Measurements from ENCODE around the gene MDC1.

The MDC1 gene

DNA sequence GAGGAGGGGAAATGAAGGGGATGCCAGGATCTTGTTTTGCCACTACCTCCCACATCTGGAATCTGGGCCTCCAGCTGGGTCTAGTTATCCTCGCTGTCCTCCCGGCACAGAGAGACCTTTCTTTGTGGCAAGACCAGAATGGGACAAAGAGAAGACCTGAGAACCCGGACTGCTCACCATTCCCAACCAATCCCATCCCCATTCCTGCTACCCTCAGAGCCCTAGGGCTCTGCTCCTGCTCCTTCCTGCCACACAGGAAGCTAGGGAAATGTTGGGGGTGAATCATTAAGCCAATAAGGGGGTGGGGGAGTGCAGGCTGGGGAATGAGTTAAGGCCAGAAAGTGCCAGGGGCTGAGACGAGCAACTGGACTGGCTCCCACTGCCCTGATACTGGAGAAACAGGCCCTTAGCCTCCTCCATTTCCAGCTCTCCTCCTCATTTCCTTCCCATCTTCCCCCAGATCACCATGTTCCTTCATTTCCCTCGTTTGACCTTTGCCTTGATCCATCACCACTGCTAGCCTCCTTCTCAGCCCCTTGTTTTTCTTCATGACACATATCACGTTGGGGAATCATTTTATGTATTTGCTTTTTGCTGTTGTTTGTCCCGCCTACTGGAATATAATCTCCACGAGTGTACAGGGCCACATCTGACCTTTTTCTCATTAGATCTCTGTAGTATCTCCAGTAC, 31.9 kb upstream of the MDC1 start:
- in situ Hi-C loops (cut with MboI; ENCODE audit: low sequenced_read_pairs) = loop anchor here (10.0 kb wide), 1 partner anchor 76 kb away; no protein-coding TSS in a partner anchor

DNA sequence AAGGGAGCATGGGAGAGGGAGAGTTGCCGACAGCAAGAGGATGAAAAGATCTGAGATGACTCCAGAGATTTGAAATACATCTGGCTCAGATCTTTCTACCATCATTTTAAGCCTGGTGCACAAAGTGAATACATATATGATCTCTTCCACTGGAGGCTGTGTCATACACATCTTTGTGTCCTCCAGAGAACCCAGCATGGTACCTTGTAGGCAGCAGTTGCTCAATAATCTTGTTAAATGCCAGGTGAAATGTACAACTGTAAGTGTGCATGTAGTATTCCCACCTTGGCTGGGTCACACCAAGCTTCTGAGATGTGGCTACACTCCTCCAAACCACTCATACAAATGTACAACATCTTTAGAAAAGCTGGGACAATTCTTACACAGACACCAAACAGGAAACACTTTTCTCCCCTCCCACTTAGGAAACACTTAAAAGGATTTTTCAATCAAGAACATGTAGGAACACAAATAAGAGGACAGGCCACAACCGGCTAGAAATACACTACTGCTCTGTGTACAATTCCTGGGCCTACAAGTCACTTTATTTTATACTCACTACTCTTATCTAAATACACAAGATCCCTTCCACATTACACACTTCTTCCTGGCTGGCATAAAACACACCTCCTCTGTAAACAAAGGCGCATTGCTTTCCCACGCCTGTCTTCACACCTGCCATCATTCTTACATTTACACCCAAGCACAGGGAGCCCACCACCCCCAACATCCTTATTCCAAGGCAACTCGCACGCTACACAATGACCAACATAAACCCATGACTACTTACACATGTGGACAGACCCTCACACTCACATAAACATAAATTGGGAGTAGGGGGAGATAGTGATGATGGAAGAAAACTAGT, 31.1 kb upstream of the MDC1 start:
- in situ Hi-C loops (cut with MboI; ENCODE audit: low sequenced_read_pairs) = loop anchor here (10.0 kb wide), 1 partner anchor 77 kb away; no protein-coding TSS in a partner anchor

DNA sequence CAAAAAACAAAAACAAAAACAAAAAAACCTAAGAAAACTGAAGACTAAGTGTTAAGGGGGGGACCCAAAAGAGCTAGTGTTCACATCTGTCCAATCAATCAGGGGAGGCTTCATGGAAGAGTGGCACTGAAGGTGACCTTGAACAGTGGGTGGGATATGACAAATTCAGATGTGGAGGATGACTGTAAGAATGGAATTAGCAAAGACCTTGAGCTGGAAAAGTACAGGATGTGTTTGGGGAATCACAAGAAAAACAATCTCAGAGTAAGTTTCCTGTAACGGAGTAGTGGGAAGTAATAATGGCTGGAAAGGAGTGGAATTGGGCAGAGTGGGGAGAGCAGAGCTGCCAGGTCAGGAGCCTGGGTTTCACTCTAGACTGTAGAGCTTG, 30.2 kb upstream of the MDC1 start:
- in situ Hi-C loops (cut with MboI; ENCODE audit: low sequenced_read_pairs) = loop anchor here (10.0 kb wide), 1 partner anchor 78 kb away; no protein-coding TSS in a partner anchor

DNA sequence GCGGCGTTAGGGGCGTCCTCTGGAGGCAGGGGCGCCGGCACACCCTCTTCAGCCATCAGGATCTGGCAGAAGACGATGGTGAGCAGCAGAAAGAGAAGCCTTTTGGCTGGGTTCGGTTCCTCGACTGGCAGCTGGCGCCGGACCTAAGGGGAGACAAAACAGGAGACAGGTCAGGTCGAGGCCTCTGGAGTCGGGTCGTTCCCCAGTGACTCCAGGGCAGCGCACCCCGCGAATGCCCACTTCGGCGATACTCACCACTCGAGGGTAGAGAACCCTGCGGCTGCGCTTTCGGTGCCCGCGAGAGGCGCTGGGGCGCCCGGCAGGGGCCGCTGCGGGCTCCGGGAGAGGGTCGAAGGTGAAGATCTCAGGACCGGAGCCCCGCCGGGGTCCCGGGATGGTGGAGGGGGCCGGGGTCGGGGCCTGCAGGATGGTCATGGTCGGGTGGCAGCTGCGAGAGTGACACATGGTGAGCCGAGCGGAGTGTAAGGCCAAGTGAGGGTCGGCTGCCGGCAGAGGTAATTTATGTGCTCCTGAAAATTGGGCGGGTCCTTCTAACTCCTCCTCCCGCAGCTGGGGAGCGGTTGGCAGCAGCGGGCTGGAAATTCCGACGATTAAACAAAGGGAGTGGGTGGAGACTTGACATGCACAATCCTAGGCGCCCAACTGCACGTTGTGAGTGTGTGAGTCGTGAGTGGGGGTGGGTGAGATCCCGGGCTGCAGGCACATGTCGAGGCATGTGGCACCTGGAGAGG, 27.1 kb upstream of the MDC1 start, which contains the start of gene IER3:
Gene IER3, minus strand, starts transcription at position 494 of the 752 bp plus-strand sequence. Its CDS starts 29 bp downstream, at position 465.
- in situ Hi-C loops (cut with MboI; ENCODE audit: low sequenced_read_pairs) = loop anchor here (10.0 kb wide), 1 partner anchor 81 kb away; no protein-coding TSS in a partner anchor

DNA sequence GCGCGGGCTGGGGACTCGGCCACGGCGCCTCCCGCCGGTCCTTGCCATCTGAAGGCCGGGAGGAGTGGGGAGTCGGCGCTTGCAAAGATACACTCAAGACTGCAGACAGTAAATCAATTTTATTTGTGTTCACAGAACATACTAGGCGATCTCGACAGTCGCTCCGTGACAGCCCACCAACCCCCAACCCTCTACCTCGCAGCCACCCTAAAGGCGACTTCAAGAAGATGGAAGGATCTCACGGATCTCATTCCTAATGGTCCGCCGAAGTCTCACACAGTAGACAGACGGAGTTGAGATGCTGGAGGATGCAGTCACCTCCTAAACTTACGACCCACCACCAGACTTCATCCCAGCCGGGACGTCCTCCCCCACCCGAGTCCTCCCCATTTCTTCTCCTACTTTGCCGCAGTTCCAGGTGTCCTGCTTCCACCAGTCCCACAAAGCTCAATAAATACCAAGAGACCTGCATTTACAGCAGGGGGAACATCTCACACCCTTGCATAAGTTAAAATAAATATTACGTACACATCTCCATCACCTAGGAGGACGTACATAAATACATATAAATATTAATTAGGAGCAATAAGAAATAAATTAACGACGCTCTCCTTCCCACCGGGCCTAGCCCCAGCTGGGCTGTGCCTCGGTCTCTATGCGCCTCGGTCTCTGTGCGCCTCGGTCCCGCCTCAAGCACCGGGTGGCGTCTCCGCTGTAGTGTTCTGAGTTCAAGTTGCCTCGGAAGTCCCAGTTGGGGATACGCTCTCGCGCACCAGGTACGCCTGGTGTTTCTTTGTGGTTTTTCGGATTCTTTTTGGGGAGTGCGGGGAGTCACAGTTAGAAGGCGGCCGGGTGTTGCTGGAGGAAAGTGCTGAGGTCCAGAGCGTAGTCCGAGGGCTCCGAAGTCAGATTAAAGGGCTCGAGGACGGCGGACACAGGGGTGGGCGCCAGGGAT, 26.3 kb upstream of the MDC1 start:
- in situ Hi-C loops (cut with MboI; ENCODE audit: low sequenced_read_pairs) = loop anchor here (10.0 kb wide), 1 partner anchor 81 kb away; no protein-coding TSS in a partner anchor

DNA sequence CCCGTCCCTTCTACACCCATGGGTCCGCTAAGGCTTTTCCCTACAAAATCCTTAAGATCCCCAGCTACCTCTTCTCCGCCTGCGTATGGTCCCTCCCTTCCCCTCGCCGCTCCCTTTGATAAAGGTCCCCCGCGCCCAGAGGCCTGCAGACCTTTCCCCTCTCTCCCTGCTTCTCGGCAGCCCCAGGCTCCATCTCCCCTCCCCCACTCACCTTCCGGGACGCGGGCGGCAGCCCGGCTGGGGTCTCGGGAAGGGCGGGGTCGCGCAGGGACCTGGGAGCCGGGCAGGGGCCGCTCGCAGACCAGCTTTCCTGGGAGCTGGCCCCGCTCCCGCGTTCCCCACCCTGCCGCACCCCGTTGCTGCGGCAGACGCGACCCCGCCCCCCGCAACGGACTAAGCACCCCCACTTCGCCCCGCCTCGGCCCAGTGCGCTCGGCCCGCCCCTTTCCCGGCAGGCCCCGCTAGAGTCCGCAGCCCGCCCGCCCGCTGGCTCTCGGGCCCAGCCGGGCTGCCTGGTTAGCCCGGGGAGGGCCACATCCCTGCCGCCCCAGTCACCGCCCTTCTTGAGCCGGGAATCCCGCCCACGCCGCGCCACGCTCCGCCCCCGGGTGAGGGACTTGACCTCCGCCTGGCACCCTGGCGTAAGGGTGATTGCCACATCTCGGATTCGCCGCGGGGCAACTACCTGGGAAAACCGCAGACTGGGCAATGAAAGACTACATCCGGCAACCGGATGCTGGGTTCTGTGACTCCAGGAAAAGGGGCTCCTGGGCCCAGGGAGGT, 25.4 kb upstream of the MDC1 start, which contains the start of gene FLOT1:
Gene FLOT1, minus strand, starts transcription at position 372 of the 783 bp plus-strand sequence. CDS start 498 bp downstream, outside the sequence.
- in situ Hi-C loops (cut with MboI; ENCODE audit: low sequenced_read_pairs) = loop anchor here (10.0 kb wide), 1 partner anchor 82 kb away; no protein-coding TSS in a partner anchor

DNA sequence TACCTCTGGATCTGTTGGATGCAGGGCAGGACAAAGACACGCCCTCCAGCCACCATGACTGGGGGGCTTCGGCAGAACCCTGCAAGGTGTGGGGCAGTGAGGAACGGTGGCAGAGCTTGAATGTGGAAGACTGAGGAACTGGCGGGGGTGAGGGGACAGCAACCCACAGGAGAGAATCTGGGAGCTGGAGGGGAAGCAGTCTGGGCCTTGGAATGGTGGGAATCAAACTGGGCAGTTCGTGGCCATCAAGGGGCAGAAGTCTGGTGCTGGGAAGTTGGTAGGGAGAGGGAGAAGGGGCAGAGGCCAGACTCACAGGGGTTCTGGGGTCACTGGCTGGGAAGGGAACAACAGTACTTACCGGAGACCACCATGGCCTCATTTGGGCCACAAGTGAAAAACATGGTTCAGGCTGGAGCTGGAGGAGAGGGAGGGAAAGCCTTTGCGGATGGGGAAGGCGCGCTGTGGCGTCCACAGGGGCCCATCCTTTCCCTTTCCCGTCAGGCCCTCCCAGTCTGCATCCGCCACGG, 24.8 kb upstream of the MDC1 start:
- in situ Hi-C loops (cut with MboI; ENCODE audit: low sequenced_read_pairs) = loop anchor here (10.0 kb wide), 1 partner anchor 83 kb away; no protein-coding TSS in a partner anchor

DNA sequence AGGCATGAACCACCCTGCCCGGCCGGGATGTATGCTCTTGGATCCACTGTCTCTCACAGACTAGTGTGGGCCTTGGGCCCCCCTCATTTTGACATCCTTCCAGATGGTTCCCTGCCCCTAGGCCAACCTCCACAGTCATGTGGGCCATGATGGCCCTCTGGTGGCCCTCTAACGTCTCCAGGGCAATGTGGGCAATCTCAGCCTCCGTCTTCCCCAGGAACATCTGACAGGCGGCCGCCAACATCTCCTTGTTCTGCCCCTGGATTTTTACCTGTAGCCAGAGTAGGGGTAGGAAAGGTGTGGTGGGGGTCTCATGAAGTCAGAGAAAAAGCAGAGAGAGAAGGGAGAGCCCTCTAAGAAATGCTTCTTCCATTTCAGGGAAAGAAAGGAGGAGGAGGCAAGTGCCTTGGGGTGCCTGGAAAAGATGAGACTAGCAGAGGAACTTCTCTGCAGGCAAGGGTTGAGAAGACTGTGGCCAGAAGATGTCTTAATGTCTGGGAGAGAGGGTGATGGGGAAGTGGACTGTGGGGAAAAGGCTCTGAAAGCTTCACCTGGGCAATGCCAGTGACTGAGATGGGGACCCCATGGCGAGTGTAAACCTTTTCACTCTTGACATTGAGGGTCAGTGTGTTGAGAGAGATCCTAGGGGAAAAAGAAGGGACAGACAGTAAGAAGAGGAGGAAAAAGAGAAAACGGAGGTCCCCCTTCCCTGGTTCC, 24.1 kb upstream of the MDC1 start:
- in situ Hi-C loops (cut with MboI; ENCODE audit: low sequenced_read_pairs) = loop anchor here (10.0 kb wide), 1 partner anchor 84 kb away; no protein-coding TSS in a partner anchor

DNA sequence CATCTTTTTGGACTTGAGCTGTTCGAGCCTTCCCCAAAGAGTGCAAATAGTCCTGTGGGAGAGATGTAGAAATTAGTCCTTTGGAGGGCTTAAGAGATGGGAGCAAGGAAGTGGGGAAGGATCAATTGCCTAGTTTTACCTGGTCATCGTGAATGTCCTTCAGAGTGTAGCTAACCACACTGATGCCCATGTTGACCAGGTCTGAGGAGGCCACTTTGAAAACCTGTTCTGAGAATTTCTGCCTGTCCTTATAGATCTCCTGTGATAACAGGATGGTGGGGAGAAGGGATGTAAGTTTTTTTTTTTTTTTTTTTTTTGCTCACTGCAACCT, 23.4 kb upstream of the MDC1 start:
- in situ Hi-C loops (cut with MboI; ENCODE audit: low sequenced_read_pairs) = loop anchor here (10.0 kb wide), 1 partner anchor 84 kb away; no protein-coding TSS in a partner anchor

DNA sequence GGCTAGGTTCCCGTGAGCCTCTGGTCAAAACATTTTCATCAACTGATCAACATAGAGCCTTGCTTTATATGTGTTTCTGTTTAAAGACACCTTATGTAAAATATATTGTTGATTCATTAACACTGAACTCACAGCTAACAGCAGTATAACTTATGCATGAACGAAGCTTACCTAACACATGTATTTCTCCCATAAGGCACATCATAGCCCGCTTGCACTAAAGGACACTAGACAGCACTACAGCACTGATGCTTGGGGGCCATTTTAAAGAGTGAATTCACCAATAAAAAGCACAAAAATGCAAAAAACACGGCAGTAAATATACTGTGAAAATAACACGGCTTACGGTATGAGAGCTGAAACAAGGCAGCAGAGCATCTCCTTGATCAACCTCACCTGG, 21.5 kb upstream of the MDC1 start:
- in situ Hi-C loops (cut with MboI; ENCODE audit: low sequenced_read_pairs) = loop anchor here (10.0 kb wide), 2 partner anchors 136 to 254 kb away; partner anchors contain the start of gene HLA-E

DNA sequence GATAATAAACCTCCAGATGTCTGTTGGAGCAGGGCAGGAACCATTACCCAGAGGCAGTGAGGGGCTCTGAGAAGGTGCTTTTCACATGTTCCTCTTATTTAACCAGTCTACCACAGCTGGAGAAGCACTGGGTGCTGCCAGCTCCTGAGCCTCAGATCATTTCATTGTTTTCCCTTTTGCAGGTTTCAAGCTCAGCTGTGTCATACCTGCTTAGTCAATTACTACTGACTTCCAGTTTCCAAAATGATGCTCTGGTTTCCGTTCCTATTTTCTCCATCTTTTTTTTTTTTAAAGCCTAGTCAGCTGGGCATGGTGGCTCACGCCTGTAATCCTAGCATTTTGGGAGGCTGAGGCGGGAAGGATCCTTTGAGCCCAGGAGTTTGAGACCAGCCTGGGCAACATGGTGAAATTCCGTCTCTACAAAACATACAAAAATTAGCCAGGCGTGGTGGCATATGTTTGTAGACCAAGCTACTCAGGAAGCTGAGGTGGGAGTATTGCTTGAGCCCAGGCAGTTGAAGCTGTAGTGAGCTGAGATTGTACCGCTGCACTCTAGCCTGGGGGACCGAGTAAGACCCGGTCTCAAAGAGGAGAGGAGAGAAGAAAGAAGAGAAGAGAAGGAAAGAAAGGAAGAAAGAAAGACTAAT, 18.7 kb upstream of the MDC1 start:
- in situ Hi-C loops (cut with MboI; ENCODE audit: low sequenced_read_pairs) = loop anchor here (10.0 kb wide), 2 partner anchors 139 to 251 kb away; partner anchors contain the start of gene HLA-E

DNA sequence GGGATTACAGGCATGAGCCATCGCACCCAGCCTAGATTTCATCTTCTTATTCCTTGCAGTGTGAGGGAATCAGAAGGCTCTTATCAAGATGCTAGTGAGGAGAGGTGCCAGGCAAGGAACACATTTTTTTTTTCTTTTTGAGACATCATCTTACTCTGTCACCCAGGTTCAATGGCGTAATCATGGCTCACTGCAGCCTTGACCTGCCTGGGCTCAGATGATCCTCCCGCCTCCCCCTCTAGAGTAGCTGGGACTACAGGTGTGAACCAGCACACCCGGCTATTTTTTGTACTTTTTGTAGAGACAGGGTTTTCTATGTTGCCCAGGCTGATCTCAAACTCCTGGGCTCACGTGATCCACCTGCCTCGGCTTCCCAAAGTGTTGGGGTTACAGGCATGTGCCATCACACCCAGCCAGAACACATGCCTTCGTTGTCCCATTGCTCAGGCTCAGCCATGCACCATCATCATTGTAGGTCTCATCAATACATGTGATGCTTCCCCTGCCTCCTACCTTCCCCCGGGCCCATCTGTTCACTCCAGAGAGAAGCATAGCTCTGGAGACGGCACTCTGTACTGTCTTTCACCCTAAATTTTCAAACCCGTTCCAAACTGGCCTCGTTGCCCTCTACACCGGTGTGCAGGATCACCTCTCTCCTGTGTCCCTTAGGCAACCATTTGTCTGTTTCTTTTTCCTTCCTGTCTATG, 15.3 kb upstream of the MDC1 start:
- in situ Hi-C loops (cut with MboI; ENCODE audit: low sequenced_read_pairs) = loop anchor here (10.0 kb wide), 2 partner anchors 142 to 248 kb away; partner anchors contain the start of gene HLA-E

DNA sequence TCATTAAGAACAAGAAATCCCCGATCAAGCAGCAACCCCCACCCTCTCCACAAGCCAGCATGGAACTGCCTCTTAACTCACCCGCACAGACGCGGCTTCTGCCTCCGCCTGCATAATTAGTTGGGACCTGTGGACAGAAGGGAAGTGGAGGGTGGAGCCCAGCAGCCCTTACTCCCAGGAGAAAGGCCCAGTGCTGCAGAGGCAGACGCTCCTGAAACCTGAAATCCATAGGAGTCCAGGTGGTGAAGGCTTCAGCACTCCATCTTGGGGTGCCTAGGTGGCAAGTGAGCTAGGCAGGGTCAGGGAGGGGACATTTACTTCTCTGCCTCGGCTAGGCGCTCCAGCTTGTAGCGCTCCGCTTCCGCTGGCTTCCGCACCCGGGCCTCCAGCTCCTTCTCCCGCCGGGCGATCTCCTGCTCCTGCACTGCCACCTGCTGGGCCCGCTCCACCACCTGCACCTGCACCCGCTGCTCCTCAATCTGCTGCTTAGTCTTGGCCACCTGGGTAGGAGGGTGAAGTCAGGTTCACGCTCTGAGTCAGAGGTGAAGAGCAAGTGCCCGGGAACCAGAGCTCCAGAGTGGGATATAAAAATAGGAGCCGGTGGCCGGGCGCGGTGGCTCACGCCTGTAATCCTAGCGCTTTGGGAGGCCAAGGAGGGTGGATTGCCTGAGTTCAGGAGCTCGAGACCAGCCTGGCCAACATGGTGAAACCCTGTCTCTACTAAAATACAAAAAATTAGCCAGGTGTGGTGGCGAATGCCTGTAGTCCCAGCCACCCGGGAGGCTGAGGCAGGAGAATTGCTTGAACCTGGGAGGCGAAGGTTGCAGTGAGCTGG, 13.7 kb upstream of the MDC1 start:
- in situ Hi-C loops (cut with MboI; ENCODE audit: low sequenced_read_pairs) = loop anchor here (10.0 kb wide), 2 partner anchors 144 to 246 kb away; partner anchors contain the start of gene HLA-E

DNA sequence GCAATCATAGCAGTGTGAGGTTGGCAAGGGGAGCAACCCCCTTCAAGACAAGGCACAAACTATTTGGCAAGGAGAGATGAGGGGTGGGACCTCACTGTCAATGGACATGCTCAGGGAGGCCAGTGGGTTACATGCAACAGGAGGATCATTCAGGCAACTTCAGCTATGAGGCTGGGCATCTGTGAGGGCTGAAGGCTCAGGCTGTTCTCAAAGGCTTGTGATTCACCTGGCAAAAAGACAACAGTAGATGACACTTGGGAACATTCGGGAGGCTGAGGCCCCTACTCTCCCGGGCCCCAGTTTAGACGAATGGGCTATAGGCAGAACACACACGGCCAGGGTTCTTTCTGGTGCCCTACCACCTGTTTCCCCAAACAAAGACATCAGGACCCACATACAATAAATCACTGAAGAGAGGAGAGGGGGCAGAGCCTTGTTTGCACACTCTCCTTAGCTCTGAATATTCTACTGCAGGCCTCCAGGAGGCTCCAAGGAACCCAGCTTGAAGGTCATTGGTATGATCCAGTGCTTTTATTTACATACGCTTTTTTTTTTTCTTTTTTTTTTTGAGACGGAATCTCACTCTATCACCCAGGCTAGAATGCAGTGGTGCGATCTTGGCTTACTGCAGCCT, 11.0 kb upstream of the MDC1 start:
- in situ Hi-C loops (cut with MboI; ENCODE audit: low sequenced_read_pairs) = loop anchor here (10.0 kb wide), 1 partner anchor 183 kb away; no protein-coding TSS in a partner anchor

All from HL-60/S4 (cell line).